Activated gamma-delta T cell treated with Interleukin-2 at 50 U/mL for 16 hours (primary cell): ENCODE results near the gene CFAP61.
"Not testable (repeated sequence)": the region's sequence is repeated elsewhere in the genome, so short reads cannot be mapped to it uniquely, and the experiment has no call there.

Source experiments
- DNase-seq: peaks from one replicate; pipeline ENCODE4 v3.0.0-alpha.2; 2020

The CFAP61 gene

GRCh38 chr20:20052074-20052970, at the start of gene CFAP61, which contains the start of gene CRNKL1:
Gene CFAP61 (plus strand): TSS chr20:20052532. CDS start chr20:20056654, 4,122 bp downstream.
Gene CRNKL1 (minus strand): TSS chr20:20052466. CDS start chr20:20052342, 124 bp downstream.
- peak; percentile 97 for DNase-seq

- DNase-seq = no peak
Observed at GRCh38 chr20:20003031-20003954, 49.0 kb upstream of the CFAP61 start.

DNA sequence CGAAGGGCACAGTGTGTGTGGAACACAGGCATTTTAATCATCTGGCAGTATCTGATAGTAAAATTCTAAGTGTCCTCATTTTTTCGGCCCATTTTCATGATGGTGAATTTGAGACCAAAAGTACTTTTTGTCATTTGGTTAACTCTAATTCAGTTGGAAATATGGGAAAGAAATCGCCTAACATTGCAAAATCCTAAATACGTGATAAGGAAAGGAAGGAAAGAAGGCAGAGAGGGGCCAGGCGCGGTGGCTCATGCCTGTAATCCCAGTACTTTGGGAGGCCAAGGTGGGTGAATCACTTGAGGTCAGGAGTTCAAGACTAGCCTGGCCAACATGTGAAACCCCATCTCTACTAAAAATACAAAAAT, 48.4 kb upstream of the CFAP61 start:
- not testable (repeated sequence) for DNase-seq

- no peak for DNase-seq
Observed at GRCh38 chr20:20005342-20005741, 47.0 kb upstream of the CFAP61 start.

GRCh38 chr20:20009784-20010253, 42.5 kb upstream of the CFAP61 start:
- no peak for DNase-seq

GRCh38 chr20:20010639-20011500, 41.5 kb upstream of the CFAP61 start:
- DNase-seq = no peak

DNA sequence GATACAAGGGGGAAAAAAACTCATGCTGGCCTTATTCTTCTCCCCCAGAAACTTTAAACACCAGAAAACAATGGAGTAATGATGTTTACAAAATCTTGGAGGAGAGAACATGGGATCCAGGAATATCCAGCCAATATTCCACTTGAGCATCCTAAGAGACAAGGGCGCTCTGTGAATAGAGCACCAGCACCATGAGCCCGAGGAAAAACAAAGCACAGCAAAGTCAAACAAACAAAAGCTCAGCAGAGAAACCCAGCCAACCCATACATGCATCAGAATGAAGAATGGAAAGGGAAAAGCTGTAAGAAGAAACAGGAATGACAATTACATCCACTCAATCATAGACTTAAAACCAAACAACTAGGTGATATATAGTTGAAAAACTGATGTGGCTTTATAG, 39.8 kb upstream of the CFAP61 start:
- DNase-seq = no peak

DNA sequence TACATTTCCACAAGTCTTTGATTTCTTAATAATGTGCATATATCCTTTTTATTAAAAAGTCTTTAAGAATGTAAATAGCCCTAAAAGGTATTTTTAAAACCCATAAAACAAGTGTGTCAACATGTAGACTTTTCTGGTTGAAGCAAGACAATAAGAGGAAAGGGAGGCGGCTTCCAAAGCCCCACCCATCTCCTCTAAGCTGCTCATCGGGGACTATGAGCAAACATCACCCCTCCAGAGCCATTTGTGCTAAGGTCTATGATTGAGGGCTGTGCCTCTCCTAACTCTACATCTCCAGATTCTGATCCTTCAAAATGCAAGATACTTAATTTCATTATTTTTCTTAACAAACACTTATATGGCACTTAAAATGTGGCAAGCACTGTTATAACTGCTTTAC, 37.7 kb upstream of the CFAP61 start:
- DNase-seq = no peak

GRCh38 chr20:20017001-20017843, 35.1 kb upstream of the CFAP61 start, which contains the start of gene NAA20:
Gene NAA20 (plus strand): TSS chr20:20017362. CDS start chr20:20017397, 35 bp downstream.
- peak; percentile 87 for DNase-seq

GRCh38 chr20:20017844-20018185, 34.5 kb upstream of the CFAP61 start:
- DNase-seq = no peak

GRCh38 chr20:20018366-20018765, 34.0 kb upstream of the CFAP61 start:
- no peak for DNase-seq

DNA sequence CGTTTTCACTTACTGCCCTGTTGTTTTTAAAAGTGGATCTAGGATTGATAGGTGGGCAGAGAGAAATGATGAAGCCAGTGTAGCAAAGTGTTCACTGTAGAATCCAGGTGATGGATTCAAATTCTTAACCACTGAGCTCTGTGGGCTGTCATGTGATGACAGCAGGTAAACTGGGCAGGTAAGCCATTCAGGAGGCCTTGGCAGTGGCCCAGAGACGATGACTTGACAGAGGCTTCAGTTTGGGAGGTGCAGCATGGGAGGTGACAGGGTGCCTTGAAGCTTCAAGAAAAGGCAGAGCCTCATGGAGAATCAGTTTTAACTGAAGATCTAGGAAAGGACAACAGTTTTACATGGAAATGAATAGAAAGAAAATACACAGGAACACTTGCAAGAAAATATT, 33.2 kb upstream of the CFAP61 start:
- DNase-seq = no peak

DNA sequence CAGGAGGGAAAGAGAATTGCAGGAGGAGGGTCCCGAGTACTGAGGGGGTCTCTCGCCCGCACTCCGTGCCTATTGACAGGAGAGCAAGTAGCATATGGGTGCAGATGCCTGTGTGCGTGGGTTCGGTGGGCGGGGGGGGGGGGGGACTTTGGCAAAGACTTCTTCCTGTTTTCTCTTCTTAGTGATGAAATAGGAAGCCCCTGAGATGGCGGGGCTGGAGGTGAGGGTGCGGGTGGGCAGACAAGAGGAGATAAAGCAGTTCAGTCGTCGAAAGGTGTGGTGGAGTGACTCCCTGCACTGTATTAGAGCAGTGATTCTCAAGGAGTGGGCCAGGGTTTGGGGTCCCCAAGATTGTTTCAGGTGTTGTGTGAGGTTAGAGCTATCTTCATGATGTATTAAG, 31.4 kb upstream of the CFAP61 start:
- DNase-seq = no peak

DNA sequence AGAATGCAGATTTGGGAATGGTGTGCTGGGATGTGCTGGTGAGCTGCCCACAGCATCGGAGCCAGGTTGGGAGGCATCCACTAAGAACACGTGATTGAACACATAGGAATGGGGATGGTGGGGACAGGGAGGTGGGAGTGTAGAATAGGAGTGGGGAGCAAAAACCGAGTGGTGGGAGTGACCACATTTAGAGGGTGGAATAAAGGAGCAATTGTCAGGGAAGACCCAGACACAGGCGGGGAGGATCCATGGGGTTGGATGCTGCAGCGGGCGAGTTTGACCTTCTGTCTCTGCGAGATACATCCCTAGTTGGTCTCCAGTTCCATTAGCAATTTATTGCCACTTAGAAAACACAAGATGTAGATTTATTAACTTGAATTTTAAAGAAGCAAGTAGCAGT, 30.5 kb upstream of the CFAP61 start:
- no peak for DNase-seq

GRCh38 chr20:20022498-20022897, 29.8 kb upstream of the CFAP61 start:
- no peak for DNase-seq

DNA sequence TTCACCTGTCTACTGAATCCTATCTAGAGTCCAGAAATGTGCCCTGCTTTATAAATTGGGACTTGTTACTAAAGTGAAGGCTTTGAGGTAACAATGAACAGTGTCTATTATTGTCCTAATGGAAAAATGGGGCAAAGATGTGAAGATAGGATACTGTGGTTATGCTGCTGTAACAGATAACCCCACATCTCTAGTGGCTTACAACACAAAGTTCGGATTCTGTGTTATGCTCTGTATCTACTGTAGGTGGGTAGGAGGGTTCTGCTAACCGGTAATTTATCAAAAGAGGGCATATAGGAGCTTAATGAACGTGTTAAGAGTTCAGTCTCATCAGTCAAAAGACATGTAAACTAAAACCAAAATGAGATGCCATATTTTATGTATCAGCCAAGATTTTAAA, 28.9 kb upstream of the CFAP61 start:
- no peak for DNase-seq

DNA sequence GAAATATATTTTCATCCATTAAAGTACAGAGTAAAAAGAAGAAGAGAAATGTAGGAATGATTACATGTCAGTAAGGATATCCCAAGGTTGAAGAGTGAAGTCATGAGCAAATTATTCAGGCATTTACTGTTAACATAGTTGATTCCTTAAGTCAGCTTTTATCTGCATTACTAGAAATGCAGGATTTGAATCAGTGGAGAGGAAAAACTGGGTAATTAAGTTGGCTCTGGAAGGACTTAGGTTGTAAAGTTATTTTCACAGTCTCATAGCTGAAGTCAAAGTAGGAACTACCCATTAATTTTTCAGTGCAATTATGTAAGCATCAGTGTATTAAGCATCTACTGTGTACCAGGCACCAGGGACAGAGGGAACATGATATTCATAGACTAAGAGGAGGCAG, 27.4 kb upstream of the CFAP61 start:
- DNase-seq = no peak

- no peak for DNase-seq
Observed at GRCh38 chr20:20027284-20027683, 25.0 kb upstream of the CFAP61 start.

DNA sequence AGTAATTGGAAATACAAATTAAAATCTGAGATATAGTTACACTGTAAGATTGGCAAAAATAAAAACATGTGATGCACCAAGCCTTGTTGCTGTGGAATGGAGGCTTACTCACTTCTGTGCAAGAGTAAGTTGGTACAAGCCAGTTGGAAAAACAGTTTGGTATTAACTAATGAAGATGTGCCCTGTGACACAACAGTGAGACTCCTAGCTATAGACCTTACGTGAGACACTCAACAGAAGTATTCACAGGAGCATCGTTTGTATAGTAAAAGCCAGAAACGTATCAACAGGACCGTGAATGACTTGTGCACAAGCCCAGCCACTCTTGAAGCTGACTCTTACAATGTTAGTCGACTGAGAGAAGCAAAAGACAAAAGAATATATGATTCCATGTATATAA, 20.5 kb upstream of the CFAP61 start:
- no peak for DNase-seq

DNA sequence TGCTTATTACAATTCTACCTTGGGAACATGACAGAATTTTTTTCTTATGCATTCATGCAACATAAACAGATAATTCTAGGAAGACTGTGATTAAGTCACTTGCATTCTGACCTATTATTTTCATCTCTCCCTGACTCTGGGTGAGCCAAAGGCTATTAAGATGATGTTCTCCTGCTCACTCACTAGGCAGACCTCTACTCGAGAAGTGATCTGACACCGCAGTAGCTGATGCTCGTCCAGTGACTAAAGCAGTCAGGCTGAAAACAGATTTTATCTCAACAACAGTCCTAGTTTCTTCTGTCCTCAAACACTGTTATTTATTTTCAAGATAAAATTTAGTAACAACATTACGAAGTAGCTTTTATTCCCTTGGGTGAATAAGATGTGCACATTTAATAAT, 17.8 kb upstream of the CFAP61 start:
- DNase-seq = no peak

- DNase-seq = no peak
Observed at GRCh38 chr20:20036756-20037155, 15.6 kb upstream of the CFAP61 start.

DNA sequence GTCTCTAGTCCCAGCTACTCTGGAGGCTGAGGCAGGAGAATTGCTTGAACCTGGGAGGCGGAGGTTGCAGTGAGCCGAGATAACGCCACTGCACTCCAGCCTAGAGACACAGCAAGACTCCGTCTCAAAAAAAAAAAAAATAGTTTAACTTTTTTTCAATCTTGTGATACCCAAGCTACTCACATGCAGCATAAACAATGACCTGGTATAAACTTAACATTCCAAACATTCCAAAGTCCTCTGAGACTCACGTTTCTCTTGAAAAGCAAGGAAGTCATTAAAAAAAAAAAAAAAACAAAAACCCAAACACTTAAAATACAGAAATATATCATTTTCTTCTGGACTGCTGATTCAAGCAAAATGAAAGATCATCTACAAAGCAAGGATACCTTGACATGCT, 14.4 kb upstream of the CFAP61 start:
- DNase-seq = no peak
